ENCODE data around the gene CLTRN.

DNA sequence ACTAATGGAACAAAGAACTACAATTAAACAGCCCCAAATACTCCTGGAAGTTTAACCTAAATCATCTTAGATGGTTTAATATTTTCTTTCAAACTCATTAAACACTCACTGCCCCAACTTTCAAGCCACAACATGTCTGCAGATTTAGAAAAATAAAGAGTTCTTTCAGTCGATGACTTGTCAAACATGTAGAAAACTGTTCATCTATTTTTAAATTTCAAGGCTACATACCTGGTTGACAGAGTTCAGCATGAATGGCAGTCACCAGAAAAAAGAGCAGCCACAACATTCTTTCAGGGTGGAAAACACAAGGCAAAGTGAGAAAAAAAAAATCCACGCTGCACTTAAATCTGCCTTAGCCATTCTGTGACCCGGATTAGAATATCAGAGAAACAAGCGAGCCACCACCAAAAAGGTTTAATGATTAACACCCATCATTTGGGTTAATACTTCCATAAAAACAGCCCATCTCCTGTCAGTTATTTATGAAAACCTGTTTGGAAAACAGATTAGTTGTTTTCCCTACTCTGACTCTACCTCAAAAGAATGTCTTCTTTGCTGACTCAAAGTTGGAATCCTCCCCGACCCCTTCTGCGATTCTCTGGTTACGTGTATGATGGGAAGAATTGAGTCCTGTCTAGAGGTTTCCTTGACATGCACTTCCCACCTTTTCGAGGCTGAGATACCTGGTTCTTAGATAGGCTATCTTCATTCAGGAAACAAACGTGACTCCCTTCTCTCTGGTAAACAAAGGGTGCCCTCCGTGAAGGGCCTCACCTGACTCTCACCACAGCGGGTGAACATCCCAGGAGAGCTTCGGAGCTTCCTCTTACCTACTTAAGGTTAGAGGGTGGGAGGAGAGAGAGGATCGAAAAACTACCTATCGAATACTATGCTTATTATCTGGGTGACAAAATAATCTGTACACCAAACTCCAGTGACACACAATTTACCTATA is at the start of gene CLTRN:
- TF ChIP-seq, protein P1, sequence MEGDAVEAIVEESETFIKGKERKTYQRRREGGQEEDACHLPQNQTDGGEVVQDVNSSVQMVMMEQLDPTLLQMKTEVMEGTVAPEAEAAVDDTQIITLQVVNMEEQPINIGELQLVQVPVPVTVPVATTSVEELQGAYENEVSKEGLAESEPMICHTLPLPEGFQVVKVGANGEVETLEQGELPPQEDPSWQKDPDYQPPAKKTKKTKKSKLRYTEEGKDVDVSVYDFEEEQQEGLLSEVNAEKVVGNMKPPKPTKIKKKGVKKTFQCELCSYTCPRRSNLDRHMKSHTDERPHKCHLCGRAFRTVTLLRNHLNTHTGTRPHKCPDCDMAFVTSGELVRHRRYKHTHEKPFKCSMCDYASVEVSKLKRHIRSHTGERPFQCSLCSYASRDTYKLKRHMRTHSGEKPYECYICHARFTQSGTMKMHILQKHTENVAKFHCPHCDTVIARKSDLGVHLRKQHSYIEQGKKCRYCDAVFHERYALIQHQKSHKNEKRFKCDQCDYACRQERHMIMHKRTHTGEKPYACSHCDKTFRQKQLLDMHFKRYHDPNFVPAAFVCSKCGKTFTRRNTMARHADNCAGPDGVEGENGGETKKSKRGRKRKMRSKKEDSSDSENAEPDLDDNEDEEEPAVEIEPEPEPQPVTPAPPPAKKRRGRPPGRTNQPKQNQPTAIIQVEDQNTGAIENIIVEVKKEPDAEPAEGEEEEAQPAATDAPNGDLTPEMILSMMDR (IDR thresholded peaks at IDR 0.05): no peak
- no peak for TF ChIP-seq TCF7L2 (IDR thresholded peaks at IDR 0.05; ENCODE audit: low read depth, low read length)
- no peak for TF ChIP-seq POLR2AphosphoS5 (IDR thresholded peaks at IDR 0.05; ENCODE audit: low read depth, low read length)
- TF ChIP-seq, protein P2, sequence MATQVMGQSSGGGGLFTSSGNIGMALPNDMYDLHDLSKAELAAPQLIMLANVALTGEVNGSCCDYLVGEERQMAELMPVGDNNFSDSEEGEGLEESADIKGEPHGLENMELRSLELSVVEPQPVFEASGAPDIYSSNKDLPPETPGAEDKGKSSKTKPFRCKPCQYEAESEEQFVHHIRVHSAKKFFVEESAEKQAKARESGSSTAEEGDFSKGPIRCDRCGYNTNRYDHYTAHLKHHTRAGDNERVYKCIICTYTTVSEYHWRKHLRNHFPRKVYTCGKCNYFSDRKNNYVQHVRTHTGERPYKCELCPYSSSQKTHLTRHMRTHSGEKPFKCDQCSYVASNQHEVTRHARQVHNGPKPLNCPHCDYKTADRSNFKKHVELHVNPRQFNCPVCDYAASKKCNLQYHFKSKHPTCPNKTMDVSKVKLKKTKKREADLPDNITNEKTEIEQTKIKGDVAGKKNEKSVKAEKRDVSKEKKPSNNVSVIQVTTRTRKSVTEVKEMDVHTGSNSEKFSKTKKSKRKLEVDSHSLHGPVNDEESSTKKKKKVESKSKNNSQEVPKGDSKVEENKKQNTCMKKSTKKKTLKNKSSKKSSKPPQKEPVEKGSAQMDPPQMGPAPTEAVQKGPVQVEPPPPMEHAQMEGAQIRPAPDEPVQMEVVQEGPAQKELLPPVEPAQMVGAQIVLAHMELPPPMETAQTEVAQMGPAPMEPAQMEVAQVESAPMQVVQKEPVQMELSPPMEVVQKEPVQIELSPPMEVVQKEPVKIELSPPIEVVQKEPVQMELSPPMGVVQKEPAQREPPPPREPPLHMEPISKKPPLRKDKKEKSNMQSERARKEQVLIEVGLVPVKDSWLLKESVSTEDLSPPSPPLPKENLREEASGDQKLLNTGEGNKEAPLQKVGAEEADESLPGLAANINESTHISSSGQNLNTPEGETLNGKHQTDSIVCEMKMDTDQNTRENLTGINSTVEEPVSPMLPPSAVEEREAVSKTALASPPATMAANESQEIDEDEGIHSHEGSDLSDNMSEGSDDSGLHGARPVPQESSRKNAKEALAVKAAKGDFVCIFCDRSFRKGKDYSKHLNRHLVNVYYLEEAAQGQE (IDR thresholded peaks at IDR 0.05; ENCODE audit: insufficient read depth in 1 of 2, low read depth in 2 of 2, low read length in 1 of 2): no peak

Data from Panc1 (cell line).